RWPE1 (cell line): Measurements from ENCODE around the gene RAPGEF2.

ENCODE experiments used
- CTCF ChIA-PET: fragments of 350-600 bp; sonication (Branson Sonifier 250); formaldehyde crosslinking; extraction: SDS; loops from one replicate; lab custom pipeline; 2021; lab: Yijun Ruan, JAX
- POLR2A ChIA-PET: fragments of 400-600 bp; formaldehyde crosslinking; extraction: SDS; loops from one replicate; lab custom pipeline; 2020; ENCODE audit warnings: antibody characterized with exemption; ENCODE audit not compliant: low non-redundant PET; lab: Yijun Ruan, JAX
- DNase-seq: peaks from one replicate; pipeline ENCODE4 v3.0.0; 2012; ENCODE audit warnings: low spot score
- H3K27ac ChIP-seq: fragments of 450-650 bp; 2 replicates; pipeline ENCODE4 v1.5.1; 2017
- CTCF ChIP-seq: fragments of 450-650 bp; conservative IDR thresholded peaks from 2 replicates; pipeline ENCODE4 v1.5.1; 2017; ENCODE audit warnings: low read depth, mild to moderate bottlenecking

RAPGEF2 gene

DNA sequence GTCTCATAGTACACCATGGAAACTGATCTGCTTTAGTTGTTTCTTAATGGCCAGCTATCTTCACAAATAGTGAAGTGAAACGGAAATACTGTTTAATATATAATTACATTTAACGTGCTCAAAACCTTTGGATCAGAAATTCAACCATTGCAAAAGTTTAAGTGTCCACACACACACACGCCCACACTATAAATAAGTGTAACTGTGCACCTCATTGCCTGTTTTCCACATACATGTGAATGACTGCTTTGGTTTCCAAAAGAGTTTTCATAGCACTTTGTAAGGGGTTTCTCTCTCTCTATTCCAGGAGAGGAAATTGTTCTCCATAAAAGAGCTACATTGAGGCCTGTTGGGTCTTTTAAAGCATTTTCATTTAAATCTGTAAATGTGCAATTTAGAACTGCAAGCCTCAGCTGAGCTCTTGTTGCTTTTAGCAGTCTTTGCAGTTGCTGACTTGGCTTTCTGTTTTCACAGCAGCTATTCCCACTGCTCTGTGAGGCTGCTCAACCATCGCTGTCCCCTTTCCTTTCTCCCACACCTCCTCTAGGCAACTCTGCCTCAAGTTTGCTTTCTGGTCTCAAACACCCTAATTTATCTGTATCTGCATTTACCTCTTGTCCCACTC lies 94.5 kb downstream of the RAPGEF2 start:
- no peak overlapping the region for H3K27ac ChIP-seq
- CTCF ChIA-PET = no interaction called here
- POLR2A ChIA-PET = no interaction called here

GRCh38 chr4:159197885-159198269 lies 95.0 kb downstream of the RAPGEF2 start:
- no peak overlapping the region for H3K27ac ChIP-seq
- DNase-seq = no peak
- CTCF ChIA-PET = no interaction called here
- POLR2A ChIA-PET = no interaction called here
- TF ChIP-seq CTCF = no peak

More for the DNA sequence above, 94.5 kb downstream of the RAPGEF2 start:
- TF ChIP-seq CTCF = no peak
- no peak for DNase-seq

GRCh38 chr4:159199826-159200225 lies 96.9 kb downstream of the RAPGEF2 start:
- POLR2A ChIA-PET = no interaction called here
- no peak for TF ChIP-seq CTCF
- CTCF ChIA-PET = interaction anchor here (0.7 kb wide), 1 partner anchor 220 kb away, joined by 3 read pairs; no protein-coding TSS in a partner anchor
- no peak overlapping the region for H3K27ac ChIP-seq
- no peak for DNase-seq

- no peak for DNase-seq
- ChIA-PET CTCF (no interaction called here), POLR2A (no interaction called here)
- no peak for TF ChIP-seq CTCF
- no peak overlapping the region for H3K27ac ChIP-seq
Observed at GRCh38 chr4:159201168-159201567, 98.3 kb downstream of the RAPGEF2 start.

GRCh38 chr4:159204566-159204965 lies 101.7 kb downstream of the RAPGEF2 start:
- ChIA-PET POLR2A (no interaction called here), CTCF (no interaction called here)
- no peak overlapping the region for H3K27ac ChIP-seq
- no peak for DNase-seq
- TF ChIP-seq CTCF = no peak

DNA sequence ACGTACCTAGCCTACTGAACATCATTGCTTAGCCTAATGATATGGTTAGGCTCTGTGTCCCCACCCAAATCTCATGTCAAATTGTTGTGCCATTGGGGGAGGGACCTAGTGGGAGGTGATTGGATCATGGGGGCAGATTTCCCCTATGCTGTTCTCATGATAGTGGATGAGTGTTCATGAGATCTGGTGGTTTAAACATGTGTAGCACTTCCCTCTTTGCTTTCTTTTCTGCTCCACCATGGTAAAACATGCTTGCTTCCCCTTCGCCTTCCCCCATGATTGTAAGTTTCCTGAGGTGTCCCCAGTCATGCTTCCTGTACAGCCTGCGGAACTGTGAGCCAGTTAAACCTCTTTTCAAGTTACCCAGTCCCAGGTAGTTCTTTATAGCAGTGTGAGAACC lies 102.6 kb downstream of the RAPGEF2 start:
- ChIA-PET CTCF (no interaction called here), POLR2A (no interaction called here)
- no peak for TF ChIP-seq CTCF
- no peak for DNase-seq
- no peak overlapping the region for H3K27ac ChIP-seq
